Transverse colon (tissue), 4 donors: Measurements from ENCODE around the gene MACROD1. TPM values are rescaled to one million over a fixed set of nuclear protein-coding genes. Genes with fewer than 3 reads are reported as not detected.
A peak's percentile ranks its signal among the peaks of the same experiment; 100 is the strongest.

Experiments used
- DNase-seq: peaks from one replicate; pipeline ENCODE4 v3.0.0-alpha.2; 2019
- H3K27ac ChIP-seq, 4 donors: fragments of 200-600 bp; sonication (generic); 2 replicates each; pipeline ENCODE4 v1.5.1; 2016 to 2018; ENCODE audit warnings: inconsistent platforms in 4 of 4
- H3K27me3 ChIP-seq: fragments of 200-600 bp; sonication (generic); 2 replicates; pipeline ENCODE4 v1.5.1; 2017; ENCODE audit warnings: inconsistent platforms
- H3K36me3 ChIP-seq, 4 donors: fragments of 200-600 bp; sonication (generic); 2 replicates each; pipeline ENCODE4 v1.5.1; 2017 to 2019; ENCODE audit warnings: inconsistent platforms in 4 of 4
- H3K4me1 ChIP-seq, 4 donors: fragments of 200-600 bp; sonication (generic); 2 replicates each; pipeline ENCODE4 v1.5.1; 2017 to 2020; ENCODE audit warnings: inconsistent platforms in 4 of 4
- H3K4me3 ChIP-seq, 4 donors: fragments of 200-600 bp; sonication (generic); 1 replicate in 1 of 4; 2 replicates in 3 of 4; pipeline versions ENCODE4 v1.5.1 to v1.6.1; 2017 to 2019; ENCODE audit warnings: inconsistent platforms in 4 of 4
- H3K9me3 ChIP-seq, 2 donors: fragments of 200-600 bp; sonication (generic); 2 replicates each; pipeline ENCODE4 v1.5.1; 2017 to 2019; ENCODE audit warnings: inconsistent platforms in 2 of 2
- CTCF ChIP-seq, 5 experiments: fragments of 200-600 bp in 3 of 5; fragments of 450-650 bp in 2 of 5; sonication (generic) in 3 of 5; IDR thresholded peaks; 1 replicate in 2 of 5; 2 replicates in 3 of 5; pipeline ENCODE4 v1.5.1; 2016 to 2017; ENCODE audit warnings: antibody characterized with exemption in 5 of 5, inconsistent platforms in 3 of 5, mild to moderate bottlenecking in 2 of 5, moderate library complexity in 1 of 5
- EP300 ChIP-seq: sonication (generic); formaldehyde crosslinking; IDR thresholded peaks from one replicate; pipeline ENCODE4 v1.6.1; 2017; ENCODE audit warnings: antibody characterized with exemption, low read depth
- POLR2A ChIP-seq: fragments of 450-650 bp; IDR thresholded peaks from one replicate; pipeline ENCODE4 v1.6.1; 2016; ENCODE audit warnings: antibody characterized with exemption, mild to moderate bottlenecking, moderate library complexity
- POLR2AphosphoS5 ChIP-seq, 3 donors: sonication (generic); formaldehyde crosslinking; IDR thresholded peaks; one replicate each; pipeline ENCODE4 v1.6.1; 2016; ENCODE audit warnings: antibody characterized with exemption in 3 of 3
- WGBS, 2 donors: methylation state at CpG; one replicate each; pipeline ENCODE4 v1.1.5; 2018; ENCODE audit warnings: low coverage in 1 of 2; 5-methylcytosine and 5-hydroxymethylcytosine counted together
- in situ Hi-C, 4 donors: fragments of 200-750 bp; cut with MboI; loops; one replicate each; pipeline versions ENCODE4 v1.15.0 to v1.15.1; 2017; ENCODE audit warnings: low sequenced_read_pairs in 3 of 4, low pct_ligation_motif_present in 1 of 4, low pct_unique_long_range_greater_than_20kb in 1 of 4
- intact Hi-C: fragments of 100-400 bp; cut with DNase I; formaldehyde crosslinking; loops from one replicate; pipeline ENCODE4 v1.15.1; 2023; ENCODE audit warnings: low total_unique reads
- total RNA-seq, 4 donors: library from RNA; depleted of rRNA; stranded (reverse); fragments of >200 nt; gene quantifications; one replicate each; pipeline ENCODE4 v1.1.0, GENCODE V29; 2016

Gene MACROD1
- total RNA-seq, 4 donors from 2014 or later = 42.9 to 50.7 (median 50.1) TPM

GRCh38 chr11:64185175-64185692 is 19.3 kb upstream of the MACROD1 start:
- Histone ChIP-seq H3K4me3 (peak overlapping the region; percentile 55 to 90 (median 62)), H3K4me1 (peaks cover 29 to 40% (median 34%) of the 10 kb centered on the region in 4 donors), H3K9me3 (no peaks in the 10 kb centered on the region), H3K27me3 (no peaks in the 10 kb centered on the region), H3K27ac (peak overlapping the region; percentile 93 to 99 (median 95)), H3K36me3 (no peaks in the 10 kb centered on the region)
- in situ Hi-C loops = no loop called here
- 0% methylated on average over 34 of the region's 52 CpGs; no CpG with 5 or more reads in 1 of the 2 donors for WGBS, 2 donors
- peak; percentile 98 to 99 (median 98) for TF ChIP-seq POLR2AphosphoS5 (IDR thresholded peaks at IDR 0.05)
- peak; percentile 27 for TF ChIP-seq EP300
- TF ChIP-seq POLR2A = peak; percentile 98
- peak; percentile 41 to 89 (median 55) for TF ChIP-seq CTCF (IDR thresholded peaks at IDR 0.05)
- peak; percentile 90 for DNase-seq
- intact Hi-C loops = no loop called here

GRCh38 chr11:64183890-64184289 is 18.0 kb upstream of the MACROD1 start:
- no peak for DNase-seq
- in situ Hi-C loops = no loop called here
- H3K27ac ChIP-seq = peak overlapping the region; percentile 93 to 99 (median 95)
- TF ChIP-seq EP300 (no peak), CTCF (IDR thresholded peaks at IDR 0.05) (no peak), POLR2A (no peak), POLR2AphosphoS5 (IDR thresholded peaks at IDR 0.05) (no peak)
- peaks cover 24 to 37% (median 30%) of the 10 kb centered on the region in 4 donors for H3K4me1 ChIP-seq
- H3K36me3 ChIP-seq = no peaks in the 10 kb centered on the region
- 92 to 95% methylated on average over 3 to 7 of the region's 7 CpGs for WGBS, 2 donors
- no peak overlapping the region for H3K4me3 ChIP-seq
- intact Hi-C loops = no loop called here
- H3K27me3 ChIP-seq = no peaks in the 10 kb centered on the region
- H3K9me3 ChIP-seq = no peaks in the 10 kb centered on the region

- H3K4me3 ChIP-seq = no peak overlapping the region
- peak overlapping the region; percentile 78 to 84 (median 80) for H3K27ac ChIP-seq
- DNase-seq = peak; percentile 93
- intact Hi-C loops (no loop called here), in situ Hi-C loops (no loop called here)
- no peaks in the 10 kb centered on the region for H3K9me3 ChIP-seq
- H3K27me3 ChIP-seq = no peaks in the 10 kb centered on the region
- no peaks in the 10 kb centered on the region for H3K36me3 ChIP-seq
- H3K4me1 ChIP-seq = peaks cover 21 to 37% (median 30%) of the 10 kb centered on the region in 4 donors
- peak; percentile 97 to 99 (median 97) for TF ChIP-seq POLR2AphosphoS5 (IDR thresholded peaks at IDR 0.05)
- no peak for TF ChIP-seq CTCF (IDR thresholded peaks at IDR 0.05)
- TF ChIP-seq POLR2A = peak; percentile 90
- WGBS, 2 donors = 33 to 39% methylated on average over 1 to 17 of the region's 17 CpGs
Observed at GRCh38 chr11:64181506-64182411, 15.8 kb upstream of the MACROD1 start.

- no peaks in the 10 kb centered on the region for H3K36me3 ChIP-seq
- in situ Hi-C loops = no loop called here
- H3K27ac ChIP-seq = peak overlapping the region; percentile 78 to 84 (median 80)
- H3K27me3 ChIP-seq = no peaks in the 10 kb centered on the region
- H3K9me3 ChIP-seq = no peaks in the 10 kb centered on the region
- TF ChIP-seq CTCF (IDR thresholded peaks at IDR 0.05) = no peak
- TF ChIP-seq POLR2AphosphoS5 (IDR thresholded peaks at IDR 0.05) = no peak
- no peak for TF ChIP-seq EP300
- TF ChIP-seq POLR2A = no peak
- H3K4me3 ChIP-seq = no peak overlapping the region
- intact Hi-C loops = no loop called here
- WGBS, 2 donors = 54 to 64% methylated on average over 3 to 5 of the region's 5 CpGs
- DNase-seq = no peak
- H3K4me1 ChIP-seq = peaks cover 21 to 37% (median 30%) of the 10 kb centered on the region in 4 donors
Observed at GRCh38 chr11:64180891-64181290, 15.0 kb upstream of the MACROD1 start.
